Fibroblast of the aortic adventitia (primary cell): Measurements from ENCODE around the gene ERVK3-1. TPM values are rescaled to one million over a fixed set of nuclear protein-coding genes. Genes with fewer than 3 reads are reported as not detected.
A peak's percentile ranks its signal among the peaks of the same experiment; 100 is the strongest.

Source experiments
- DNase-seq: peaks from one replicate; pipeline ENCODE4 v3.0.0-alpha.2; 2010; ENCODE audit warnings: low read depth
- H3K4me3 ChIP-seq: 2 replicates; pipeline ENCODE4 v1.5.1; 2011; ENCODE audit warnings: low read depth, mild to moderate bottlenecking, control low read depth, low read length, moderate library complexity
- CTCF ChIP-seq: IDR thresholded peaks from 2 replicates; pipeline ENCODE4 v1.5.1; 2011; ENCODE audit warnings: mild to moderate bottlenecking, low read length, control low read depth, inconsistent platforms; ENCODE audit not compliant: insufficient read depth
- total RNA-seq: library from RNA; depleted of rRNA; stranded (reverse); fragments of >200 nt; gene quantifications from 2 replicates; pipeline ENCODE4 v1.2.3, GENCODE V29; 2012; ENCODE audit warnings: low replicate concordance

Gene ERVK3-1
- total RNA-seq, 1 donor: 41.1 TPM

- no peak for TF ChIP-seq CTCF
- DNase-seq: peak; percentile 96
- H3K4me3 ChIP-seq: peak within 1 kb of the TSS; percentile 78
Measured at GRCh38 chr19:58326914-58327726, 21.9 kb downstream of the ERVK3-1 start, which contains the start of gene ZSCAN22. Gene ZSCAN22 (plus strand): TSS chr19:58326994. CDS start chr19:58334803, 7,809 bp downstream.

DNA sequence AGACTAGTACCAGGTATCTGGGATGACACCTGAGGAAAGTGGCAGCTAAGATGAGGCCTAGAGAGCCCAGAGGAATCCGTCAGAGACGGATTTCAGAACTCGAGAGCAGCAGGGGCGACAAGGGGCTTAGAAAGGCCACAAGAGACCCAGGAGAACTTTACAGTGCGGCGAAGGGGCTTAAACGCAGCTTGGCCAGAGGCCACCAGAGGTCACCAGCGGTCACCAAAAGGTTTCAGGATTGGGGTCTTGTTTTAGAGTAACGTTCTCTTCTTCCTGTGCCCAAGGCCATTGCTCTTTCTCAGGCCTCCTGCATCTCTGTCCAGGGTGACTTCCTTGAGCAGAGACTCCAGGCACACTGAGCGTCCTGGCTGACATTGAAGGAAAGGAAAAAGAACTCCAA, 23.8 kb downstream of the ERVK3-1 start:
- TF ChIP-seq CTCF: no peak
- no peak overlapping the region for H3K4me3 ChIP-seq
- no peak for DNase-seq

- TF ChIP-seq CTCF: no peak
- peak; percentile 81 for DNase-seq
- no peak overlapping the region for H3K4me3 ChIP-seq
Measured at GRCh38 chr19:58330458-58330857, 25.3 kb downstream of the ERVK3-1 start.

DNA sequence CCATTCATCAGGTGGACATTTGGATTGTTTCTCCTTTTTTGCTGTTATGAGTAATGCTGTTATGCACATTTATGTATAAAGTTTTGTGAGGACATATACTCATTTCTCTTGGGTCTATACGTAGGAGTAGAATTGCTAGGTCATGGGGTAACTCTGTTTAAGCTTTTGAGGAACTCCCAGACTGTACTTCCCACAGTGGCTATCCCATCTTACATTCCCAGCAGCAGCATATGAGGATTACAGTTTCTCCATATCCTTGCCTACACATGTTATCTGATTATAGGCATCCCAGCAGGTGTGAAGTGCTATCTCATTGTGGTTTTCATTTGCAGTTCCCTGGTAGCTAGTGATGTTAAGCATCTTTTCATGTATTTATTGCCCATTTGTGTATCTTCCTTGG, 27.5 kb downstream of the ERVK3-1 start:
- DNase-seq: no peak
- TF ChIP-seq CTCF: no peak
- H3K4me3 ChIP-seq: no peak overlapping the region

DNA sequence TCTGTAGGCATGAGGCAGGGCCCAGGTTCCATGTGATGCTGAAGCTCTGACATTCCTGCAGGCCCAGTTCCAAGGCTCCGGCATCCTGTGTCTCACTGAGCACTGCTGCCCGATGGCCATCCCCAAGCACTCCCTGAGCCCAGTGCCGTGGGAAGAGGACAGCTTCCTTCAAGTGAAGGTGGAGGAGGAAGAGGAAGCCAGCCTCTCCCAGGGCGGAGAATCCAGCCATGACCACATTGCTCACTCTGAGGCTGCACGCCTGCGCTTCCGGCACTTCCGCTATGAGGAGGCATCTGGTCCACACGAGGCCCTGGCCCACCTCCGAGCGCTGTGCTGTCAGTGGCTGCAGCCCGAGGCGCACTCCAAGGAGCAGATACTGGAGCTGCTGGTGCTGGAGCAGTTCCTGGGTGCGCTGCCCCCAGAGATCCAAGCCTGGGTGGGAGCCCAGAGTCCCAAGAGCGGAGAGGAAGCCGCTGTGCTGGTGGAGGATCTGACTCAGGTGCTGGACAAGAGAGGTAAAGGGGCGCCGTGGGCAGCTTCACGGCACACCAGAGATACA, 29.6 kb downstream of the ERVK3-1 start:
- TF ChIP-seq CTCF: no peak
- no peak overlapping the region for H3K4me3 ChIP-seq
- no peak for DNase-seq

DNA sequence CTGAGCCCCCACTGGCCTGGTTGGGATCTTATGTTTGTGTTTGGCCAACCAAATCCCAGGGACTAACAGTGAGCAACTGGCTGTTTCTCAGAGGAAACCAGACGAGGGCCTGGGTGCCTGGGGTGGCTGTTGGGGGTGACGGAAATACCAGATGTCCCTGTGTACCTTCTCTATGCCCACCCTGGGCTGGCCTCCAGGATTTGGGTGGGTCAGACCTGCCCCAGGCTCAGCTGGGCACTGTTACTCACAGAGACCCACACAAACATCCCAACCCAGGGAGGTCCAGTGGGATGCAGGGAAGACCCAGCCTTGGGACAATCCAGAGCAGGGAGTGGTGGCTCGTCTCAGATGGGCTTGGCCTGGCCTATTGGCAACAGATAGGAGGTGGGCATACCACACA, 30.5 kb downstream of the ERVK3-1 start:
- no peak overlapping the region for H3K4me3 ChIP-seq
- TF ChIP-seq CTCF: no peak
- no peak for DNase-seq

DNA sequence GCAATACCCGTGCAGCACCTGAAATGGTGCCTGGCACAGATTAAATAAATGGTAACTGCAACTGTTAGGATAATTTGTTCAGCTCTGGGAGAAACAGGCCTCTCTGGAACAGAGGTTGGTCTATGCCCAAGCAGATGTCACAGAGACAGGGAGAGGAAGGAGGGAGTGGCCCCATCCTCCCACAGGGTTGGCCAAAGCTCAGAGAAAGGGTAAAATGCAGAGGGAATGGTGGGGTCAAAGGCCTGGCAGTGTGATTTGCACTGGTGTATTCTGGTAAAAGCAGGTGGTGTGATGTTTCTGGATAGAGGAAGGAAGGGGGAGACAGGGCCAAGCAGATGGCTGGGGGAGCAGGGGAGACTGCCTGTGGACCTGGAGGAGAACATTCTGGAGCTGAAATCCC, 31.0 kb downstream of the ERVK3-1 start:
- H3K4me3 ChIP-seq: no peak overlapping the region
- no peak for TF ChIP-seq CTCF
- DNase-seq: no peak
